ENCODE results near the gene PLXNB3.

The PLXNB3 gene

GRCh38 chrX:153776120-153776599, 12.1 kb downstream of the PLXNB3 start:
- TF ChIP-seq CTCF (IDR thresholded peaks at IDR 0.05; ENCODE audit: low read depth, low read length) (no peak), POLR2A (IDR thresholded peaks at IDR 0.05; ENCODE audit: extremely low read depth, insufficient read length) (no peak), MAX (IDR thresholded peaks at IDR 0.05; ENCODE audit: low read depth, low read length) (no peak), MYC (IDR thresholded peaks at IDR 0.05; ENCODE audit: low read depth, low read length) (no peak)
- DNase-seq (ENCODE audit: low read depth) = no peak

GRCh38 chrX:153776611-153777045, 12.6 kb downstream of the PLXNB3 start:
- DNase-seq (ENCODE audit: low read depth) = no peak
- no peak for TF ChIP-seq CTCF (IDR thresholded peaks at IDR 0.05; ENCODE audit: low read depth, low read length)
- no peak for TF ChIP-seq MAX (IDR thresholded peaks at IDR 0.05; ENCODE audit: low read depth, low read length)
- TF ChIP-seq POLR2A (IDR thresholded peaks at IDR 0.05; ENCODE audit: extremely low read depth, insufficient read length) = no peak
- TF ChIP-seq MYC (IDR thresholded peaks at IDR 0.05; ENCODE audit: low read depth, low read length) = no peak
- H3K4me3 ChIP-seq (ENCODE audit: low read depth, low read length) = no peak overlapping the region

More at GRCh38 chrX:153776120-153776599, 12.1 kb downstream of the PLXNB3 start:
- H3K4me3 ChIP-seq (ENCODE audit: low read depth, low read length) = no peak overlapping the region

GRCh38 chrX:153777261-153778090, 13.4 kb downstream of the PLXNB3 start:
- no peak for TF ChIP-seq MAX (IDR thresholded peaks at IDR 0.05; ENCODE audit: low read depth, low read length)
- TF ChIP-seq CTCF (IDR thresholded peaks at IDR 0.05; ENCODE audit: low read depth, low read length) = no peak
- TF ChIP-seq POLR2A (IDR thresholded peaks at IDR 0.05; ENCODE audit: extremely low read depth, insufficient read length) = no peak
- TF ChIP-seq MYC (IDR thresholded peaks at IDR 0.05; ENCODE audit: low read depth, low read length) = no peak
- DNase-seq (ENCODE audit: low read depth) = no peak
- no peak overlapping the region for H3K4me3 ChIP-seq (ENCODE audit: low read depth, low read length)

- DNase-seq (ENCODE audit: low read depth) = no peak
- H3K4me3 ChIP-seq (ENCODE audit: low read depth, low read length) = no peak overlapping the region
- TF ChIP-seq POLR2A (IDR thresholded peaks at IDR 0.05; ENCODE audit: extremely low read depth, insufficient read length) = no peak
- TF ChIP-seq MYC (IDR thresholded peaks at IDR 0.05; ENCODE audit: low read depth, low read length) = no peak
- TF ChIP-seq MAX (IDR thresholded peaks at IDR 0.05; ENCODE audit: low read depth, low read length) = no peak
- TF ChIP-seq CTCF (IDR thresholded peaks at IDR 0.05; ENCODE audit: low read depth, low read length) = no peak
These were observed 14.1 kb downstream of the PLXNB3 start for GRCh38 chrX:153778181-153778580.

- peak; percentile 37 for DNase-seq (ENCODE audit: low read depth)
- TF ChIP-seq CTCF (IDR thresholded peaks at IDR 0.05; ENCODE audit: low read depth, low read length) (peak; percentile 16), MYC (IDR thresholded peaks at IDR 0.05; ENCODE audit: low read depth, low read length) (no peak), POLR2A (IDR thresholded peaks at IDR 0.05; ENCODE audit: extremely low read depth, insufficient read length) (no peak), MAX (IDR thresholded peaks at IDR 0.05; ENCODE audit: low read depth, low read length) (no peak)
These were observed 14.6 kb downstream of the PLXNB3 start for GRCh38 chrX:153778684-153779101.

More at GRCh38 chrX:153778684-153779101, 14.6 kb downstream of the PLXNB3 start:
- no peak overlapping the region for H3K4me3 ChIP-seq (ENCODE audit: low read depth, low read length)
